HL-60 (cell line): ENCODE results near the gene VPREB3.
"Not testable (repeated sequence)": the region's sequence is repeated elsewhere in the genome, so short reads cannot be mapped to it uniquely, and the experiment has no call there.

ENCODE experiments used
- DNase-seq, 2 experiments: peaks; one replicate each; pipeline ENCODE4 v3.0.0-alpha.2; 2010 to 2020; ENCODE audit warnings: low read depth in 1 of 2, low spot score in 1 of 2
- H3K27ac ChIP-seq: fragments of 250-450 bp; sonication (Bioruptor Pico); replicated peaks from 2 replicates; pipeline ENCODE4 v1.5.1; 2020; ENCODE audit warnings: mild to moderate bottlenecking, moderate library complexity
- H3K27me3 ChIP-seq: fragments of 250-450 bp; sonication (Bioruptor Pico); 2 replicates; pipeline ENCODE4 v1.5.1; 2021; ENCODE audit warnings: mild to moderate bottlenecking, moderate library complexity; ENCODE audit not compliant: insufficient read depth, poor library complexity, severe bottlenecking
- H3K4me3 ChIP-seq: replicated peaks from 2 replicates; pipeline ENCODE4 v1.5.1; 2011; ENCODE audit warnings: mild to moderate bottlenecking, control low read depth, low read length; ENCODE audit not compliant: insufficient read depth
- GABPA ChIP-seq: IDR thresholded peaks from 2 replicates; pipeline ENCODE4 v1.6.1; 2012; ENCODE audit warnings: low read depth
- POLR2AphosphoS5 ChIP-seq: IDR thresholded peaks from 2 replicates; pipeline ENCODE4 v1.6.1; 2012; ENCODE audit warnings: low read depth
- SPI1 ChIP-seq: IDR thresholded peaks from 2 replicates; pipeline ENCODE4 v1.6.1; 2012; ENCODE audit warnings: low read depth, mild to moderate bottlenecking, borderline replicate concordance
- TF ChIP-seq, protein P1 (sequence below): IDR thresholded peaks from one replicate; pipeline ENCODE4 v1.5.1; 2011; ENCODE audit warnings: low read length, control low read depth, inconsistent platforms; ENCODE audit not compliant: insufficient read depth
- TF ChIP-seq, protein P2 (sequence below): IDR thresholded peaks from 2 replicates; pipeline ENCODE4 v1.6.1; 2012; ENCODE audit warnings: low read depth; ENCODE audit not compliant: insufficient replicate concordance

Gene VPREB3

DNA sequence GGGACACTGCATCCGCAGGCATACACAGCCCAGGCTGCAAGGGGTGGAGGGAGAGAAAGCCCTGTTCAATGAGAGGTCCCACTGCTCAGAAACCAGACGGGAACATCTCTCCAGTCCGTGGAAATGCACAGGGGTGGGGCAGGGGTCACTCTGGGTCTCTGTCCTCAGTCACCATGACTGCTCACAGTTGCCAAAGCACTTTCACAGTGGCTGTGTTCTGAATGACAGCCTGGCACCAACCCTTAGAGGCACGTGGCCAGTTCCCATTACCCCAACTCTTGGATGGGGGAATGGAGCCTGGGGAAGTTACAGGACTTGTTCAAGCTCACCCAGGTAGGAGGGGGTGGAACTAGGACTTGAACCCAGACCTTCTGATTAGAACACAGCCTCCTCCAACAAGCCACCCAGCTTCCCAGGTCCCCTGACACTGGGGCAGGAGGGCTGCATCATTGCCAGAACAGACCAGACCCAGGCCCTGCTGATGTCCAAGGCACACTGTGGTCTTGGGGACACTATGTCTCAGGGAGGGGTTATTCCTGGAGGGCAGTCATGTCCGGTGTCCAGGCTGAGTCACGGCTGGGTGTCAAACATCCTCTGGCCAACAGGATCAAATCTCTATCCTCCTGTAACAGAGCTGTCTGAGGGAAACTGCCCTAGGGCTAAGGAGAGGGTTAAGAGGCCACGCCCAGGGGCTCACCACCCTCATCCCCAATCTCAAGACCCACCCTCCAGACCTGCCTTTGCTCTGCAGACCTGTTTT, 11.5 kb downstream of the VPREB3 start:
- TF ChIP-seq SPI1 (no peak), GABPA (no peak)
- TF ChIP-seq, protein P1, sequence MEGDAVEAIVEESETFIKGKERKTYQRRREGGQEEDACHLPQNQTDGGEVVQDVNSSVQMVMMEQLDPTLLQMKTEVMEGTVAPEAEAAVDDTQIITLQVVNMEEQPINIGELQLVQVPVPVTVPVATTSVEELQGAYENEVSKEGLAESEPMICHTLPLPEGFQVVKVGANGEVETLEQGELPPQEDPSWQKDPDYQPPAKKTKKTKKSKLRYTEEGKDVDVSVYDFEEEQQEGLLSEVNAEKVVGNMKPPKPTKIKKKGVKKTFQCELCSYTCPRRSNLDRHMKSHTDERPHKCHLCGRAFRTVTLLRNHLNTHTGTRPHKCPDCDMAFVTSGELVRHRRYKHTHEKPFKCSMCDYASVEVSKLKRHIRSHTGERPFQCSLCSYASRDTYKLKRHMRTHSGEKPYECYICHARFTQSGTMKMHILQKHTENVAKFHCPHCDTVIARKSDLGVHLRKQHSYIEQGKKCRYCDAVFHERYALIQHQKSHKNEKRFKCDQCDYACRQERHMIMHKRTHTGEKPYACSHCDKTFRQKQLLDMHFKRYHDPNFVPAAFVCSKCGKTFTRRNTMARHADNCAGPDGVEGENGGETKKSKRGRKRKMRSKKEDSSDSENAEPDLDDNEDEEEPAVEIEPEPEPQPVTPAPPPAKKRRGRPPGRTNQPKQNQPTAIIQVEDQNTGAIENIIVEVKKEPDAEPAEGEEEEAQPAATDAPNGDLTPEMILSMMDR: no peak

DNA sequence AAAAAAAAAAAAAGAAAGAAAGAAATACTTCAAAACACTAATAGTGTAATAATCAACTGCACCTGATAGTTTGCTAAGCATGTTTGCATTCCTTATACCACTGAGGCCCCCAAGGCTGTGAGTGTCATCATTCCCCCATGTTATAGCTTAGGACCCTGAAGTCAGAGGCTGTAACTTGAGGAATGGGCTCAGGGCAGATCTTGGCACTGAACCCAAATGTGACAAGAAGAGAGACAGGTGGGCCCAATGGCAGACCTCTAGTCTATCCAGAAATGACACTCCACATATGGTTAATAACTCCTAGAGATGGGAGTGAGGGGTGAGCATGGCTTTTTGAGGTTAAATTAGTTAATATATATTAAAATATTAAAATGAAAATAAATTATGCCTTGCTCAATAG, 16.5 kb downstream of the VPREB3 start:
- no peak overlapping the region for H3K4me3 ChIP-seq
- DNase-seq: no peak
- H3K27me3 ChIP-seq: no peaks in the 10 kb centered on the region
- TF ChIP-seq SPI1: no peak
- TF ChIP-seq GABPA: no peak
- TF ChIP-seq POLR2AphosphoS5: no peak
- no peak overlapping the region for H3K27ac ChIP-seq

More for the DNA sequence above, 11.5 kb downstream of the VPREB3 start:
- Histone ChIP-seq H3K27me3 (no peaks in the 10 kb centered on the region), H3K27ac (no peak overlapping the region), H3K4me3 (no peak overlapping the region)
- no peak for DNase-seq

DNA sequence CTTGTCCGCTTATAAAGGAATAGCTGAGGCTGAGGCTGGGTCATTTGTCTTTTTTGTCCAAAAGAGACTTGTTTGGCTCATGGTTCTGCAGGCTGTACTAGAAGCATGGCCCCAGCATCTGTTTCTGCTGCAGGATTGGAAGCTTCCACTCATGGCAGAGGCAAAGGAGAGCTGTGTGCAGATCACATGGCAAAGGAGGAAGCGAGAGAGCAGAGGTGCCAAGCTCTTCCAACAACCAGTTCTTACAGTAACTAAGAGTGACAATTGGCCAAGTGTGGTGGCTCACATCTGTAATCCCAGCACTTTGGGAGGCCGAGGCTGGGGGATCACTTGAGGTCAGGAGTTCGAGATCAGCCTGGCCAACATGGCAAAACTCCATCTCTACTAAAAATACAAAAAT, 26.1 kb downstream of the VPREB3 start:
- H3K27me3 ChIP-seq, H3K4me3 ChIP-seq, H3K27ac ChIP-seq: not testable (repeated sequence)
- peak in 1 of 2 experiments; percentile 26 for DNase-seq

DNA sequence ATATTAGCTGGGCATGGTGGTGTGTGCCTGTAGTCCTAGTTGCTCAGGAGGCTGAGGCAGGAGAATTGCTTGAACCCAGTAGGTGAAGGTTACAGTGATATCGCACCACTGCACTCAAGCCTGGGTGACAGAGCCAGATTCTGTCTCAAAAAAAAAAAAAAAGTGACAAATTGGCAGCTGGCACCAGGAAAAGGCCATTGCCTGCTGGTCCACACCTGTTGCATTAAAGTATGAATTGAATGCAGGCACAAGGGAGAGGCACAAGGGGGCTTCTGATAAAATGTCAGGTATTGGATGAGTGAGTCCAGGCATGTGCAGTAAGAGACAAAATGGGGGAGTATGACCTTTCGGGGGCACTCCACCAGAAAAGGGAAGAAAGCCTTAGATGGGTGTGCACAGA, 31.5 kb downstream of the VPREB3 start:
- no peak for DNase-seq
- H3K27ac ChIP-seq: no peak overlapping the region
- no peak for TF ChIP-seq GABPA
- TF ChIP-seq POLR2AphosphoS5: no peak
- TF ChIP-seq, protein P1: no peak
- TF ChIP-seq, protein P2, sequence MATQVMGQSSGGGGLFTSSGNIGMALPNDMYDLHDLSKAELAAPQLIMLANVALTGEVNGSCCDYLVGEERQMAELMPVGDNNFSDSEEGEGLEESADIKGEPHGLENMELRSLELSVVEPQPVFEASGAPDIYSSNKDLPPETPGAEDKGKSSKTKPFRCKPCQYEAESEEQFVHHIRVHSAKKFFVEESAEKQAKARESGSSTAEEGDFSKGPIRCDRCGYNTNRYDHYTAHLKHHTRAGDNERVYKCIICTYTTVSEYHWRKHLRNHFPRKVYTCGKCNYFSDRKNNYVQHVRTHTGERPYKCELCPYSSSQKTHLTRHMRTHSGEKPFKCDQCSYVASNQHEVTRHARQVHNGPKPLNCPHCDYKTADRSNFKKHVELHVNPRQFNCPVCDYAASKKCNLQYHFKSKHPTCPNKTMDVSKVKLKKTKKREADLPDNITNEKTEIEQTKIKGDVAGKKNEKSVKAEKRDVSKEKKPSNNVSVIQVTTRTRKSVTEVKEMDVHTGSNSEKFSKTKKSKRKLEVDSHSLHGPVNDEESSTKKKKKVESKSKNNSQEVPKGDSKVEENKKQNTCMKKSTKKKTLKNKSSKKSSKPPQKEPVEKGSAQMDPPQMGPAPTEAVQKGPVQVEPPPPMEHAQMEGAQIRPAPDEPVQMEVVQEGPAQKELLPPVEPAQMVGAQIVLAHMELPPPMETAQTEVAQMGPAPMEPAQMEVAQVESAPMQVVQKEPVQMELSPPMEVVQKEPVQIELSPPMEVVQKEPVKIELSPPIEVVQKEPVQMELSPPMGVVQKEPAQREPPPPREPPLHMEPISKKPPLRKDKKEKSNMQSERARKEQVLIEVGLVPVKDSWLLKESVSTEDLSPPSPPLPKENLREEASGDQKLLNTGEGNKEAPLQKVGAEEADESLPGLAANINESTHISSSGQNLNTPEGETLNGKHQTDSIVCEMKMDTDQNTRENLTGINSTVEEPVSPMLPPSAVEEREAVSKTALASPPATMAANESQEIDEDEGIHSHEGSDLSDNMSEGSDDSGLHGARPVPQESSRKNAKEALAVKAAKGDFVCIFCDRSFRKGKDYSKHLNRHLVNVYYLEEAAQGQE: no peak
- no peak for TF ChIP-seq SPI1
- no peaks in the 10 kb centered on the region for H3K27me3 ChIP-seq
- H3K4me3 ChIP-seq: no peak overlapping the region

DNA sequence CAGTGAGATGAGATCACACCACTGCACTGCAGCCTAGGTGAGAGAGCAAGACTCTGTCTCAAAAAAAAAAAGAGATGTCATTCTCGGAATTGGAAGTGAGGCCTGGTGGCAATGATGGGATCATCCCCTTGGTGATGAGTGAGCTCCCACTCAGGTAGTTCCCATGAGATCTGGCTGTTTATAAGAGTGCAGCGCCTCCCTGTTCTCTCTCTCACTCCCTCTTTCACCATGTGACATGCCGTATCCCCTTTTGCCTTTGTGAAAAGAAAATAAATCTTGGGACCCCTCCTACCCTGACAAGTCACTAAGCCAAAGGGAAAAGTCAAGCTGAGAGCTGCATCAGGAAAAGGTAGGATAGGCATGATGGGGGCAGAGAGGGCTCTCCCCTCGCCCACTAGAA, 32.1 kb downstream of the VPREB3 start:
- Histone ChIP-seq H3K4me3 (no peak overlapping the region), H3K27ac (no peak overlapping the region), H3K27me3 (no peaks in the 10 kb centered on the region)
- TF ChIP-seq, protein P1: no peak
- TF ChIP-seq POLR2AphosphoS5: no peak
- no peak for TF ChIP-seq GABPA
- TF ChIP-seq, protein P2: no peak
- TF ChIP-seq SPI1: no peak
- no peak for DNase-seq
